GM23338 (cell line): Measurements from ENCODE around the gene RSPH1. TPM values are rescaled to one million over a fixed set of nuclear protein-coding genes. Genes with fewer than 3 reads are reported as not detected.

ENCODE experiments used
- ATAC-seq: fragments of 200-7000 bp; cut with Tn5 transposase; 3 replicates; pipeline ENCODE4 v1.9.1; 2020
- DNase-seq: peaks from one replicate; pipeline ENCODE4 v3.0.0-alpha.2; 2015; ENCODE audit warnings: low spot score
- H2AFZ ChIP-seq: fragments of 200-600 bp; sonication (generic); 2 replicates; pipeline ENCODE4 v1.8.0; 2016; ENCODE audit warnings: antibody characterized with exemption, mild to moderate bottlenecking, moderate library complexity
- H3F3A ChIP-seq: fragments of 200-600 bp; sonication (generic); replicated peaks from 2 replicates; pipeline ENCODE4 v1.8.0; 2017; ENCODE audit warnings: antibody characterized with exemption, mixed run types, low read depth
- H3K27ac ChIP-seq: fragments of 200-600 bp; sonication (generic); 2 replicates; pipeline ENCODE4 v1.6.1; 2016; ENCODE audit warnings: low read depth
- H3K27me3 ChIP-seq: fragments of 200-600 bp; sonication (generic); 2 replicates; pipeline ENCODE4 v1.8.0; 2016; ENCODE audit warnings: mild to moderate bottlenecking, mixed run types, moderate library complexity; ENCODE audit not compliant: insufficient read depth
- H3K36me3 ChIP-seq: fragments of 200-600 bp; sonication (generic); 2 replicates; pipeline ENCODE4 v1.8.0; 2016; ENCODE audit warnings: mild to moderate bottlenecking; ENCODE audit not compliant: insufficient read depth
- H3K4me1 ChIP-seq: fragments of 200-600 bp; sonication (generic); 2 replicates; pipeline ENCODE4 v1.8.0; 2016; ENCODE audit warnings: mild to moderate bottlenecking, moderate library complexity; ENCODE audit not compliant: insufficient read depth
- H3K4me2 ChIP-seq: fragments of 200-600 bp; sonication (generic); 2 replicates; pipeline ENCODE4 v1.7.1; 2017; ENCODE audit warnings: mixed run types
- H3K4me3 ChIP-seq: fragments of 200-600 bp; sonication (generic); 2 replicates; pipeline ENCODE4 v1.6.1; 2016; ENCODE audit warnings: mixed run types
- H3K79me2 ChIP-seq: fragments of 200-600 bp; sonication (generic); replicated peaks from 2 replicates; pipeline ENCODE4 v1.8.0; 2017; ENCODE audit warnings: mild to moderate bottlenecking; ENCODE audit not compliant: insufficient read depth
- H3K9me2 ChIP-seq: fragments of 200-600 bp; sonication (generic); 2 replicates; pipeline ENCODE4 v1.8.0; 2017; ENCODE audit not compliant: insufficient read depth
- H4K20me1 ChIP-seq: fragments of 200-600 bp; sonication (generic); replicated peaks from 2 replicates; pipeline ENCODE4 v1.8.0; 2017; ENCODE audit warnings: mild to moderate bottlenecking; ENCODE audit not compliant: insufficient read depth
- H3K27ac Mint-ChIP-seq: 2 replicates; pipeline ENCODE4 v1.8.0; 2020; ENCODE audit warnings: inconsistent platforms, mild to moderate bottlenecking, moderate library complexity, mixed read lengths
- H3K27me3 Mint-ChIP-seq: 3 replicates; pipeline ENCODE4 v1.8.0; 2022; ENCODE audit warnings: low read depth, mild to moderate bottlenecking, moderate library complexity, mixed read lengths, inconsistent platforms; ENCODE audit not compliant: insufficient read depth, poor library complexity
- H3K36me3 Mint-ChIP-seq: 3 replicates; pipeline ENCODE4 v1.8.0; 2021; ENCODE audit warnings: low read depth, mild to moderate bottlenecking, inconsistent platforms, moderate library complexity, mixed read lengths
- H3K4me1 Mint-ChIP-seq: 3 replicates; pipeline ENCODE4 v1.8.0; 2020; ENCODE audit warnings: mild to moderate bottlenecking, inconsistent platforms, mixed read lengths
- H3K4me3 Mint-ChIP-seq: 3 replicates; pipeline ENCODE4 v1.8.0; 2021; ENCODE audit warnings: moderate library complexity, mild to moderate bottlenecking, inconsistent platforms, mixed read lengths
- H3K9me3 Mint-ChIP-seq: 3 replicates; pipeline ENCODE4 v1.8.0; 2020; ENCODE audit warnings: moderate library complexity, mild to moderate bottlenecking, inconsistent platforms, mixed read lengths
- CTCF ChIP-seq, 2 experiments: fragments of 200-600 bp in 1 of 2; sonication (generic) in 1 of 2; conservative IDR thresholded peaks; 2 replicates each; pipeline versions ENCODE4 v1.5.1 to v1.6.1; 2016 to 2017; ENCODE audit warnings: antibody characterized with exemption in 2 of 2, low read depth in 2 of 2, mild to moderate bottlenecking in 2 of 2, moderate library complexity in 1 of 2
- EZH2phosphoT487 ChIP-seq: fragments of 200-600 bp; sonication (generic); IDR thresholded peaks from one replicate; pipeline ENCODE4 v1.8.1; 2018; ENCODE audit warnings: antibody characterized with exemption; ENCODE audit not compliant: unreplicated experiment
- JUNB ChIP-seq: IDR thresholded peaks from one replicate; pipeline ENCODE4 v1.6.1; 2016; ENCODE audit warnings: antibody characterized with exemption; ENCODE audit not compliant: unreplicated experiment
- STAT1 ChIP-seq: IDR thresholded peaks from one replicate; pipeline ENCODE4 v1.6.1; 2016; ENCODE audit warnings: antibody characterized with exemption; ENCODE audit not compliant: unreplicated experiment
- ZNF114 ChIP-seq: fragments of 250-450 bp; sonication (Bioruptor Pico); IDR thresholded peaks from 2 replicates; pipeline ENCODE4 v1.5.0; 2020; ENCODE audit warnings: mild to moderate bottlenecking, moderate library complexity
- polyA plus RNA-seq: library from polyadenylated mRNA; unstranded; fragments of >200 nt; fragmentation: Nextera tagmentation; extraction: Ambion mirVana; gene quantifications from 2 replicates; pipeline ENCODE4 v1.2.1, GENCODE V29; 2016
- total RNA-seq: library from RNA; depleted of rRNA; stranded (reverse); fragments of >200 nt; shearing (Covaris generic); gene quantifications from 2 replicates; pipeline ENCODE4 v1.2.3, GENCODE V29; 2014
- TF ChIP-seq, protein P1 (sequence below): fragments of 250-450 bp; sonication (Bioruptor Pico); IDR thresholded peaks from 2 replicates; pipeline ENCODE4 v1.5.0; 2020; ENCODE audit warnings: mild to moderate bottlenecking, moderate library complexity

The RSPH1 gene
- total and polyA plus RNA-seq, 2 experiments from 2014 or later: 0.23 TPM; not detected in 1

GRCh38 chr21:42467140-42467983 lies 28.7 kb downstream of the RSPH1 start:
- no peak overlapping the region for H3K4me3 ChIP-seq
- DNase-seq: peak; percentile 60
- no peak overlapping the region for H3K4me3 Mint-ChIP-seq
- H3K4me1 Mint-ChIP-seq: peaks cover 40% of the 10 kb centered on the region
- no peaks in the 10 kb centered on the region for H3K27me3 ChIP-seq
- no peaks in the 10 kb centered on the region for H3F3A ChIP-seq
- no peaks in the 10 kb centered on the region for H3K9me2 ChIP-seq
- H3K27me3 Mint-ChIP-seq: peaks cover 10% of the 10 kb centered on the region
- H4K20me1 ChIP-seq: no peaks in the 10 kb centered on the region
- TF ChIP-seq EZH2phosphoT487 (no peak), ZNF114 (CRISPR knock-in tag) (no peak), STAT1 (no peak), JUNB (no peak), CTCF (conservative IDR thresholded peaks at IDR 0.05; ENCODE audit: low read depth in 2 of 2) (peak; percentile 35 to 63; a peak in 3 of 4 replicates)
- TF ChIP-seq, protein P1, sequence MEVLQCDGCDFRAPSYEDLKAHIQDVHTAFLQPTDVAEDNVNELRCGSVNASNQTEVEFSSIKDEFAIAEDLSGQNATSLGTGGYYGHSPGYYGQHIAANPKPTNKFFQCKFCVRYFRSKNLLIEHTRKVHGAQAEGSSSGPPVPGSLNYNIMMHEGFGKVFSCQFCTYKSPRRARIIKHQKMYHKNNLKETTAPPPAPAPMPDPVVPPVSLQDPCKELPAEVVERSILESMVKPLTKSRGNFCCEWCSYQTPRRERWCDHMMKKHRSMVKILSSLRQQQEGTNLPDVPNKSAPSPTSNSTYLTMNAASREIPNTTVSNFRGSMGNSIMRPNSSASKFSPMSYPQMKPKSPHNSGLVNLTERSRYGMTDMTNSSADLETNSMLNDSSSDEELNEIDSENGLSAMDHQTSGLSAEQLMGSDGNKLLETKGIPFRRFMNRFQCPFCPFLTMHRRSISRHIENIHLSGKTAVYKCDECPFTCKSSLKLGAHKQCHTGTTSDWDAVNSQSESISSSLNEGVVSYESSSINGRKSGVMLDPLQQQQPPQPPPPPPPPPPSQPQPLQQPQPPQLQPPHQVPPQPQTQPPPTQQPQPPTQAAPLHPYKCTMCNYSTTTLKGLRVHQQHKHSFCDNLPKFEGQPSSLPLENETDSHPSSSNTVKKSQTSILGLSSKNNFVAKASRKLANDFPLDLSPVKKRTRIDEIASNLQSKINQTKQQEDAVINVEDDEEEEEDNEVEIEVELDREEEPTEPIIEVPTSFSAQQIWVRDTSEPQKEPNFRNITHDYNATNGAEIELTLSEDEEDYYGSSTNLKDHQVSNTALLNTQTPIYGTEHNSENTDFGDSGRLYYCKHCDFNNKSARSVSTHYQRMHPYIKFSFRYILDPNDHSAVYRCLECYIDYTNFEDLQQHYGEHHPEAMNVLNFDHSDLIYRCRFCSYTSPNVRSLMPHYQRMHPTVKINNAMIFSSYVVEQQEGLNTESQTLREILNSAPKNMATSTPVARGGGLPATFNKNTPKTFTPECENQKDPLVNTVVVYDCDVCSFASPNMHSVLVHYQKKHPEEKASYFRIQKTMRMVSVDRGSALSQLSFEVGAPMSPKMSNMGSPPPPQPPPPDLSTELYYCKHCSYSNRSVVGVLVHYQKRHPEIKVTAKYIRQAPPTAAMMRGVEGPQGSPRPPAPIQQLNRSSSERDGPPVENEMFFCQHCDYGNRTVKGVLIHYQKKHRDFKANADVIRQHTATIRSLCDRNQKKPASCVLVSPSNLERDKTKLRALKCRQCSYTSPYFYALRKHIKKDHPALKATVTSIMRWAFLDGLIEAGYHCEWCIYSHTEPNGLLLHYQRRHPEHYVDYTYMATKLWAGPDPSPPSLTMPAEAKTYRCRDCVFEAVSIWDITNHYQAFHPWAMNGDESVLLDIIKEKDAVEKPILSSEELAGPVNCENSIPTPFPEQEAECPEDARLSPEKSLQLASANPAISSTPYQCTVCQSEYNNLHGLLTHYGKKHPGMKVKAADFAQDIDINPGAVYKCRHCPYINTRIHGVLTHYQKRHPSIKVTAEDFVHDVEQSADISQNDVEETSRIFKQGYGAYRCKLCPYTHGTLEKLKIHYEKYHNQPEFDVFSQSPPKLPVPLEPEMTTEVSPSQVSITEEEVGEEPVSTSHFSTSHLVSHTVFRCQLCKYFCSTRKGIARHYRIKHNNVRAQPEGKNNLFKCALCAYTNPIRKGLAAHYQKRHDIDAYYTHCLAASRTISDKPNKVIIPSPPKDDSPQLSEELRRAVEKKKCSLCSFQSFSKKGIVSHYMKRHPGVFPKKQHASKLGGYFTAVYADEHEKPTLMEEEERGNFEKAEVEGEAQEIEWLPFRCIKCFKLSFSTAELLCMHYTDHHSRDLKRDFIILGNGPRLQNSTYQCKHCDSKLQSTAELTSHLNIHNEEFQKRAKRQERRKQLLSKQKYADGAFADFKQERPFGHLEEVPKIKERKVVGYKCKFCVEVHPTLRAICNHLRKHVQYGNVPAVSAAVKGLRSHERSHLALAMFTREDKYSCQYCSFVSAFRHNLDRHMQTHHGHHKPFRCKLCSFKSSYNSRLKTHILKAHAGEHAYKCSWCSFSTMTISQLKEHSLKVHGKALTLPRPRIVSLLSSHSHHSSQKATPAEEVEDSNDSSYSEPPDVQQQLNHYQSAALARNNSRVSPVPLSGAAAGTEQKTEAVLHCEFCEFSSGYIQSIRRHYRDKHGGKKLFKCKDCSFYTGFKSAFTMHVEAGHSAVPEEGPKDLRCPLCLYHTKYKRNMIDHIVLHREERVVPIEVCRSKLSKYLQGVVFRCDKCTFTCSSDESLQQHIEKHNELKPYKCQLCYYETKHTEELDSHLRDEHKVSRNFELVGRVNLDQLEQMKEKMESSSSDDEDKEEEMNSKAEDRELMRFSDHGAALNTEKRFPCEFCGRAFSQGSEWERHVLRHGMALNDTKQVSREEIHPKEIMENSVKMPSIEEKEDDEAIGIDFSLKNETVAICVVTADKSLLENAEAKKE: no peak
- no peaks in the 10 kb centered on the region for H3K36me3 Mint-ChIP-seq
- no peaks in the 10 kb centered on the region for H3K79me2 ChIP-seq
- no peaks in the 10 kb centered on the region for H3K9me3 Mint-ChIP-seq
- H2AFZ ChIP-seq: no peak overlapping the region
- no peaks in the 10 kb centered on the region for H3K36me3 ChIP-seq
- no peak overlapping the region for H3K4me2 ChIP-seq
- peaks cover 11% of the 10 kb centered on the region for H3K4me1 ChIP-seq
- H3K27ac ChIP-seq: no peak overlapping the region
- H3K27ac Mint-ChIP-seq: no peak overlapping the region
- ATAC-seq: peak; percentile 64
